ENCODE data around the gene SCP2. TPM values are rescaled to one million over a fixed set of nuclear protein-coding genes. Genes with fewer than 3 reads are reported as not detected.
A peak's percentile ranks its signal among the peaks of the same experiment; 100 is the strongest.
"Not testable (repeated sequence)": the region's sequence is repeated elsewhere in the genome, so short reads cannot be mapped to it uniquely, and the experiment has no call there.

SCP2 gene
- polyA plus RNA-seq, 1 donor, result 76.4 TPM

DNA sequence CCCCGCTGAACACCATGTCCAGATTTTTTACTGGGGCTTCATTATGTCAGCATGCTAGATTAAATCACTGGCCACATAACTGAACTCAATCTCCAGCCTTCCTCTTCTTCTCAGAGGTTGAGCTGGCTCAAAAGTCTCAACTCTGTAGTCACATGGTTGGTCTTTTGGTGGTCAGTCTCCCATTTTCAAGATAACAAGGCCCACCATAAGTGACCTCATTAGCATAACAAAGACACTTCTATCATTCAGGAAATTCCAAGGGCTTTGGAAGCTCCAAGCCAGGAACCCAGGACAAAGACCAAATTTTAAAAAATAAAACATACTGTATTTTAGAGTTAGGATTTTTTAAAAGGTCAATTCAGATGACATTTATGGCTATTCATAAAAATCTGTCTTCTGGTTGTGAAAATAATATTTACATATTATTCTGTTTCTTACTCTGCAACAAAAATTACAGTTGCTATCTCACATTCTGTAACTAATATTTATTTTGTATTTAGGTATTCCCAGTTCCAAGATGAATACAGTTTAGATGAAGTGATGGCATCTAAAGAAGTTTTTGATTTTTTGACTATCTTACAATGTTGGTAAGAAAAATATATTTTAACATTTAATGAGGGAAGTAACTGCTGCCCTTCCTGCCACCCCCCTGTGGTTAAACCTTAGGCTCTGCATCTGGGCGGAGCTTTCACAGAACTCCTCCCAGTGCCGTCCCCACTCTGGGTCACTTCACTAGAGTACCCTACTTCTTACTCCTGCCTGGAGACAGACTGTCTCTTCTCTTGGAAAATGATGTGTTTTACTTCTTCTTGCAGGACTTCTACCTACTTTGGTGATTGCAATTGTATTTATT is 49.3 kb downstream of the SCP2 start:
- no peak for DNase-seq

DNA sequence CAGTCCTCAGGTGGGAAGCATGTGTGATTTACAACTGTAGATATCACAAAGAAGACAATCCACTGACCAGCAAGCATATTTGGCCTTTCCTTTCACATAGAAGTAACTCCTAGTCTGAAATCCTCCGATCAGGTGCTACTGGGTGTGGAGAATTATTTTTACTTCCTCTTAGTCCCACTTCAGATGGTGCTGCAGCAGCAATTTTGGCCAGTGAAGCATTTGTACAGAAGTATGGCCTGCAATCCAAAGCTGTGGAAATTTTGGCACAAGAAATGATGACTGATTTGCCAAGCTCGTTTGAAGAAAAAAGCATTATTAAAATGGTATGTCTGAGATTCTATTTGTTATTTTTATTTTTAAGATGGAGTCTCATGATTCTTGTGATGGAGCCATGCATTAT is 51.0 kb downstream of the SCP2 start:
- DNase-seq, result no peak

DNA sequence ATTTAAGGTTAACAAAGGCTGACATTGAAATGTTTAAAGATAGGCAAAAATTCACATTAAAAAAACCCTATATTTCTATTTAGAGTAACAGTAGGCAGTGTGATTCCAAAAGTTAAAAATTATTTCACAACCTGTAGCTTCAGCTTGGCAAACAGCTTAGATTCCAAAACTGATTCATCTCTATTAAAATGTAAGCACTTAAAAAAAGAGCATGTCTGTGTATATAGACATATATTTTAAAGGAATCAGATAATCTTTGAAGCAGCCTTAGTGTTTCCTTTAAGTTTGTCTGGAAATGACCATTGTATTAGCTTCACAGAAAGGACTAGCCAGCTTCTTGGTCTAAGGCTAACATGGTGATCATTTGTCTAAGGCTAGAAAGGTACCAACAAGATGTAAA is 65.7 kb downstream of the SCP2 start:
- DNase-seq, result not testable (repeated sequence)

DNA sequence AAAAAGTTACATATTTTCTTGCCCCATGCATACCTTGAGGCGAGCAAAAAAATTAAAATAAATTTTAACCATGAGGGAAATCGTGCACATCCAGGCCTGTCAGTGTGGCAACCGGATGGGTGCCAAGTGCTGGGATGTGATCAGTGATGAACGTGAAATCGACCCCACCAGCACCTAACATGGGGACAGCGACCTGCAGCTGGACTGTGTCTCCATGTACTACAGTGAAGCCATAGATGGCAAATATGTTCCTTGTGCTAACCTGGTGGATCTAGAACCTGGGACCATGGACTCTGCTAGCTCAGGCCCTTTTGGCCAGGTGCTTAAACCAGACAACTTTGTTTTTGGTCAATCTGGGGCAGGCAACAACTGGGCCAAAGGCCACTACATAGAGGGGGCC is 67.6 kb downstream of the SCP2 start:
- DNase-seq, result no peak

DNA sequence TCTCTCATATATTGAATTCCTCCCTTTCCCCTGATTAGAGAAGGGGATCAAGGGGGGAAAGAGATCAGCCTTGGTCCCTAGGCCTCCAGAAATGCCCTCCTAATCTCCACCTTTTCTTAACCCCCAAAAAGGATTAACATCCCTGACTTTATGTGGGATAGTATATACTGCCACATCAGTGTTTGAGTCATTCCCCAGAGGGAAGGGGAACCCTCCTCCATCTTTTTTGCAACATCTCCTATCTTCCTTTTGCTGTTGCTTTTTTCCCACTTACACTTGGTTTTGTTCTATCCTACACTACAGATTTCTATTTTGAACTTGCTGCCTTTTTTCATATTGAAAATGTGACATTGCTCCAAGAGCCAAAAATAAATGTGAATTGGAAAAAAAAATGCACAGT is 69.6 kb downstream of the SCP2 start:
- no peak for DNase-seq

DNA sequence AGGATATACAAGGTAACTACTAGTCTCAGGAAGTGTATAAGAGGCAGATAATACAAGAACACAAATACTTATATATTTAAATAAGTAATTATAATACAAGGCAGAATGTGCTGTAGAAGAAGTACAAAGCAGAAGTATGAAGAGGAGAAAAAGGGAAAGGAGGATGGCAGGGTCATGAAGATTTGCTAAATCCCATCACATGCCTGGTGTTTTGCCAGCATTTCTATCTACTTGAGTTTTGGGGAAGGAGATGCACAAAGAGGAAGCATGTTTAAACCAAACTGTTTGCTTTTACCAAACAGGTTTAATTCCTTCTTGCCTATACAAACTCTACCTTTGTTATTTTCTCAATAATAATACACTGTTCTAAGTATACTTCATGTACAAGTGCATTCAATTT is 74.1 kb downstream of the SCP2 start:
- DNase-seq, result no peak

DNA sequence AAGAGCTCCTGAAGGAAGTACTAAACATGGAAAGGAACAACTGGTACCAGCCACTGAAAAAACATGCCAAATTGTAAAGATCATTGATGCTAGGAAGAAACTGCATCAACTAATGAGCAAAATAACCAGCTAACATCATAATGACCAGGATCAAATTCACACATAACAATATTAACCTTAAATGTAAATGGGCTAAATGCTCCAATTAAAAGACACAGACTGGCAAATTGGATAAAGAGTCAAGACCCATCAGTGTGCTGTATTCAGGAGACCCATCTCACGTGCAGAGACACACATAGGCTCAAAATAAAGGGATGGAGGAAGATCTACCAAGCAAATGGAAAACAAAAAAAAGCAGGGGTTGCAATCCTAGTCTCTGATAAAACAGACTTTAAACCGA is 79.5 kb downstream of the SCP2 start:
- not testable (repeated sequence) for DNase-seq

DNA sequence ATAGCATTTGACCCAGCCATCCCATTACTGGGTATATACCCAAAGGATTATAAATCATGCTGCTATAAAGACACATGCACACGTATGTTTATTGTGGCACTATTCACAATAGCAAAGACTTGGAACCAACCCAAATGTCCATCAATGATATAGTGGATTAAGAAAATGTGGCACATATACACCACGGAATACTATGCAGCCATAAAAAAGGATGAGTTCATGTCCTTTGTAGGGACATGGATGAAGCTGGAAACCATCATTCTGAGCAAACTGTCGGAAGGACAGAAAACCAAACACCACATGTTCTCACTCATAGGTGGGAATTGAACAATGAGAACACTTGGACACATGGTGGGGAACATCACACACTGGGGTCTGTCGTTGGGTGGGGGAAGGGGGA is 83.2 kb downstream of the SCP2 start:
- DNase-seq, result not testable (repeated sequence)

DNA sequence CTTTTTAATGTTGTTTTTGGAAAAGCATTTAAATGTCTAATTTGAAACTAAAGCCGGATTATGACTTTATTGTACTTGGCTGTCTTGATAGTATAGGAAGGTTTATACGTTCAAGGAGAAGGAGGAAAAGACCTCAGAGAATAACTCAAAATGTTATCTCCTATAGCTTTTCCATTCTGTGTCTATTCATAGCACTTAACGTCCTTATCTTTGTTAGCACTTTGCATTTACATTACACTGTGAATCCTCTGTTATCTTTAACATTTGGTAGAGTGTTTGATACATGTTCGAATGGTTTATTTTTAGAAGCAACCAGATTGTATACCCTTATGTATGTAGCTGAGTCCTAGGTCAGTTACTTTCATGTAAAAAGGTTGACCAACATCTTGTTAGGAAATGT is 84.1 kb downstream of the SCP2 start:
- DNase-seq, result no peak

DNA sequence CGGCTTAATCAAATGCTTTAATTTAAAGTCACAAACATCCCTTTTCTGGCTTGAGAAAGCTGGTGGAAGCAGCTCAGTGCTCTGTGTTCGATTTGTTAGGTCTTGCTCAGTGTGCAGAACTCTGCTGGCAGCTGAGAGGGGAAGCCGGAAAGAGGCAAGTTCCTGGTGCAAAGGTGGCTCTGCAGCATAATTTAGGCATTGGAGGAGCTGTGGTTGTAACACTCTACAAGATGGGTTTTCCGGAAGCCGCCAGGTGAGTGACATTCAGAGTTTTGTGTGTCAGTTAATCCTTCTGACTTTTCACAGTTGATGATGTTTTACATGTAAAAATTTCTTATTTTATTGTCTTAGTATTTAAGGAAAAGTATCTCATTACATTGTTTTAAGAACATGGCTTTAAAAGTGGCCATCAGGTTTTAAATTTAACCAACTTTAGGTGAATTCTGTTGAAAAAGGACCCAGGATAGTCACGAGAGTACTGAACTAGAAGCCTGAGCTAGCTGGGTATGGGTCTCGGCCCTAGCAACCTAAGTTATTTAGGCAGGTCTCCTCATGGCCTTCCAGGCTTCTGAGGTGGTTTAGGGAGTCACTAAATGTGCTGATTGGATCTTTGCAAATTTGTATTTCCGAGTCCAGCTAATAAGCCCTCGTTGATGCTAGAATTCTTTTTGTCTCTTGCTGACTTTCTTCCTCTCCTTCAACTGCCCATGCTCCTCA is 87.9 kb downstream of the SCP2 start:
- peak; percentile 86 for DNase-seq

DNA sequence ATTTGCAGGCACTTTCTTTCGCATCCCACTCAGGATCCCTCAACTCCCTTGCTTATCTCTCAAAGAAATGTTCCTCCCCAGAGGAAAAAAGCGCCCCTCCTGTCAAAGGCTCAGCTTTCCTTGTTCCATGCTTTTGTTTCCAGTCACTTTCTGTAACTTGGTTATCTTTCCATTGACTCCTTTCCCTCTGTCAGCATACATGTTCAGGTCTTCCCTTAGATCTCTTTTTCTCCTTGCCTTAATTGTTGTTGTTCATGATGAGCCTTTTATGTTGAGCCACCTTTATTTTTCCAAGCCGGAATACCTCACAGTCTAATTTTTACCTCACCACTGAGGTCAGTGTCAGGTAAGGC is 88.4 kb downstream of the SCP2 start:
- no peak for DNase-seq

DNA sequence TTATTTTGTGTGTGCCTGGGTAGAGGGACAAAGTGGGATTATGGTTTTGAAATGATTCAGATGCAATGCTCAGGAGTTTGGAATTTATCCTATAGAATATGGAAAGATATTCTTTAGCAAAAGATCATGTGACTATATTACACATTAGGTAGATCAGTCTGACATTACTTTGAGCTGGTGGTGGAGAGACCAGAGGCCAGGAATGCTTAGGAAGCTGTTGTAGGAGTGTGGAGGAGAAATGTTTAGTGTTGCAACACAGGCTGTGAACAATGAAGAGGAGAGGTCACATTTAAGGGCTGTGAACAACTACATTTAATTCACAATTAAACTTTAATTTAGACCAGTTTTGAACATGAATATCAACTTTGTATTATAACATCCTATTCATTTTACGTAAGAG is 89.6 kb downstream of the SCP2 start:
- no peak for DNase-seq

DNA sequence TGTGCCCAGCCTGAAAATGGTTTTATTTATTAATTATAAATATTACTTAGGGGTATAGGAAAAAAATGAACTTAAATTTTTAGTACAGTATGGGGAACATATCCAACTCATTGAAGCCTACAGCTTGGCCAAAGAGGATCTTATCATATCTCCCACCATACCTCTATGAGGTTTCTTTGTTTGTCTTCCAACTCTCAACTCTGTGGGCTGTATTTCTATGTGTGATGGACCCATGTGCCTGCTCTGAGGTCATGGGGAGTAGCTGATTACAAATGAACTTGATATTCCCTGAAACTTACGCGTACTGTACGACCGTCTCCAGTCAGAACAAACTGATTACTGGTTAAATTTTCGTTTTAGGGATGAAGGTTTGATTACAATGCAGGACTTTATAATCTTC is 93.5 kb downstream of the SCP2 start:
- no peak for DNase-seq

DNA sequence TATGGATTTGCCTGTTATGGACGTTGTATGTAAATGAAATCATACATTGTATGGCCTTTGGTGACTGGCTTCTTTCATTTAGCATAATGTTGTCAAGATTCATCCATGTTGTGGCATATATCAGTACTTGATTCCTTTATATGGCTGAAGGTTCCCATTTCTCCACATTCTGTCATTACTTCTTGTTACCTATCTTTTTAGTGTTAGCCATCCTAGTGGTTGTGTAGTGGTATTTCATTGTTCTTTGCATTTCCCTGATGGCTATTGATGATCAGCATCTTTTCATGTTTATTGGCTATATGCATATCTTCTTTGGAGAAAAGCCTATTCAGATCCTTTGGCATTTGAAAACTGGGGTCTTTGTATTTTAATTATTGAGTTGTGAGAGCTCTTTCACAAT is 95.1 kb downstream of the SCP2 start:
- no peak for DNase-seq

DNA sequence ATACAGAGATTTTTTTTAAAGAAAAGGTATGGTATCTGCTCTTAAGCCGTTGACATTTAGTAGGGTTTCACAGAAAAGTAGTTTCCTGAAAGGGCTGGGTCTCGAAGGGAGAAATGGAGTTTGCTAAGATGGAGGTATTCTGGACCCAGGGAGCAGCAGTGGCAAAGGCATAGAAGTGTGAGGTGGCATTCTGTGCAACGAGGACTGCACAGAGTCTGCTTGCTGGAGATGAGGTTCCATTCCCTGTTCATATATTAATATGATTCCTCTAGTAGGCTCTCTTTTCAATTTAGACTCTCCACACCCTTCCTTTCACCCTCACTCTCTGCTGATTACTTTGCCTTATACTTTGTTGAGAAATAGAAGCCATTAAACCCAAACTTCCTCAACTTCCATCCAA is 96.5 kb downstream of the SCP2 start:
- no peak for DNase-seq

DNA sequence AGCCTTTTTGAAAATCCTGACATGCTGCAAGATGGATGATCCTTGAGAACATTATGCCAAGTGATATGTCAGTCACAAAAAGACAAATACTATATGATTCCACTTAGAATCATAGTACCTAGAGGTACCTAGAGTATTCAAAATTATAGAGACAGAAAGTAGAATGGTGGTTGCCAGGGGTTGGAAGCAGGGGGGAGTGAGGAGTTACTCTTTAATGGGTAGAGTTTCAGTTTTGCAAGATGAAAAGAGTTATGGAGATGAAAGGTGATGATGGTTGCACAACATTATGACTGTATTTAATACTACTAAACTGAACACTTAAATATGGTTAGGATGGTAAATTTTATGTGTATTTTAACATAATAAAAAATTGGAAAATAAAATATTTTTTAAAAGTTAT is 97.0 kb downstream of the SCP2 start:
- no peak for DNase-seq

DNA sequence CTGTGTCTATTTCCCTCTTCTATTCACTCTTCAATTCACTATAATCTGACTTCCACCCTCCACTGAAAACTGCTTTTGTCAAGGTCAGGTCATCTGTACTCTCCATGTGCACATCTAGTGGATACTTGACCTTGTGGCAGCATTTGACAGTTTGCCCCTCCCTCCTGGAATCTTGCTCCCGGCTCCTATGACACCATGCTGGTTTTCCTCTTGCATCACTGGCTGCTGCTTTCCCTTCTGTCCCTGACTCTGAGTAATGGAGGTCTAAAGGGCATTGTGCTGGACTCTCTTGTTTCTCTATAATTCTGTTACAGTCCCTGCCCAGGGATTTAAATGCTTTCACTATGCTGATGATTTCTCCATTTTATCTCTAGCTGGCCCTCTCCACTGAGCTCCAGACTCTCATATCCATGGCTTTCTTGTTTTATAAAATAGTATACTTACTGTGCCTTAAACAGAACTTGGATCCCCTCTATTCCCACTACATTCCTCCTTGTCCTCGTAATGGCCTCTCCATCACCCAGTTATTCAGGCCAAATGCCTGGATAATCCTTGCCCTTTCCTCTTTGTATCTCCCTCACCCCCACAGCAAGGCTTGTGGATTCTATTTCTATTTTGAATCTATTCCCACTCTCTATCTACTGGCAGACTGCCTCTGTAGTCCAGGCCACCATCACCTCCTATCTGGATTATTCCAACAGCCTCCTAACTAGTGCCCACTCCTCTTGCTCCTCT is 98.1 kb downstream of the SCP2 start:
- no peak for DNase-seq

DNA sequence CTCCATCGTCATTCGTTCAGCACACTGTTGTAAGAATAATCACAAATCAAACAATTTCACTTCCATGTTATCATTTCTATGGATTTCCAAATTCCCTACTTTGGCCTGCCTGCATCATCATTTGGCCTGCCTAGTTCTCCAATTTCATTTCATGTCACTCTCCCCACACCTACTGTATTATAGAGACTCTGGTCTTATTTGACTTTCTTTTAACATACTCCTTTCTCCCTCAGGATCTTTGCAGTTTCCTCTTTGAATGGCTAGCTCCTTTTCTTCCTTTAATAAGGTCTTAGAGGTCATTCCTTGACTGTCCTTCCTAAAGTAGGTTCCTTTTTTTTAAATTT is 98.7 kb downstream of the SCP2 start:
- DNase-seq, result no peak

DNA sequence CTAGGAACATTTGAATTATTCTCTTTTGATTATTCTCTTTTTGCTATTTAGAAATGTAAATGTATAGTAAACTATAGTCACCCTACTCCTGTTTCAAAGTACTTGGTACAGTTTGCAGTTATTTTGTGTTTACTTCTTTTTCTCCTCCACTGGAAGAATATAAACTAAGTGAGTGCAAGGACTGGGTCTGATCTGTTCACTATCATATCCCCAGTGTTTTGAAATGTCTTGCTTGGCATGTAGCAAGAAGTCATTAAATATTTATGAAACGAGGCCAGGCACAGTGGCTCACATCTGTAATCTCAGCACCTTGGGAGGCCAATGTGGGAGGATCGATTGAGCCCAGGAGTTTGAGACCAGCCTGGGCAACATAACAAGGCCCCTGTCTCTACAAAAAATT is 99.2 kb downstream of the SCP2 start:
- no peak for DNase-seq

DNA sequence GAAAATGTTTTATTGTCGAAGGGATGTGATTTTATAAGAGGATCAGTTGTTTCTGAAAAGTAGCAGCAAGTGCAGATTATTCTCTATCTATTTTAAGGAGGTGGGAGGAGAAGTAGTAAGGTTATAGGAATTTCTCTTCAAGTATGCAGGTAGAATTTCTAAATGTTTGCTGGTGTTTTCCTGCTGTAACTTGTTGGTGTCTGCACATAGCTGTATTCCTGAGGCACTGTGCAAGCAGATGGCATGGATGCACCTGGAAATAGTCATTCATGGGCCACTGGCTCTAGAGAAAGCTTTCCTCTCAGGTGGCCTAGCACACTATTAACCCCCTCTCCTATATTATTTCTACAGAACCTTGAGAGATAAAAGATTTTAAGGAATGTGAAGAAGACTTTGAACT is 104.7 kb downstream of the SCP2 start:
- no peak for DNase-seq

DNA sequence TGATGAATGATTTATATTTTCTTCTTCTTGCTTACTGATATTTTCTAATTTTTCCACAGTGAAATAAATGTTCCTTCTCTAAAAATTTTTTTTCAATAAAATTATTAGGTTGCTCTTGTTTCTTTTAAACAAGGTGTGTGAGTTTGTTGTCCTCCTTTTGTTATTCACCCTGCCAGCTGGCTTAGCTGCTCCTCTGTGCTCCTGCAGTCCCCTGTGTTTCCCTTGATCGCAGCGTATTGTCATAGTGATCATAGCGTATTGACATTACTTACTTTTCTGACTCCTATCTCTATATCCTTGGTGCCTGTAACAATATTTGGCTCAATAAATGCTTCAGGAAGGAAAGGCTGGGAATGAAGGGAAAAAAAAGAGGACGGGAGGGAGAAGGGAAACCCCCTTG is 110.1 kb downstream of the SCP2 start:
- DNase-seq, result no peak

DNA sequence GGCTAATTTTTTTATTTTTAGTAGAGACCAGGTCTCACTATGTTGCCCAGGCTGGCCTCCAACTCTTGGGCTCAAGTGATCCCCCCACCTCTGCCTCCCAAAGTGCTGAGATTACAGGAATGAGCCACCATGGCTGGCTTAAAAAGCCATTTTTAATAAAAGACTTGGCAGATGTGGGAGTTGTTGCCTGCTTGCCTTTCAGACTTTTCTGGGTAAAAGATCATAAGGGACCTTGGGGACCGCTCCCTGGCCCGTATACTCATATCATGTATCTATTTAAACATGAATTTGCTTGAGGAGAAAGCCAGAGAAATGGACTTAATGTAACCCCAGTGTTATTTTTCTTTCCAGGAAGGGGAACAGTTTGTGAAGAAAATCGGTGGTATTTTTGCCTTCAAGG is 111.5 kb downstream of the SCP2 start:
- DNase-seq, result no peak

DNA sequence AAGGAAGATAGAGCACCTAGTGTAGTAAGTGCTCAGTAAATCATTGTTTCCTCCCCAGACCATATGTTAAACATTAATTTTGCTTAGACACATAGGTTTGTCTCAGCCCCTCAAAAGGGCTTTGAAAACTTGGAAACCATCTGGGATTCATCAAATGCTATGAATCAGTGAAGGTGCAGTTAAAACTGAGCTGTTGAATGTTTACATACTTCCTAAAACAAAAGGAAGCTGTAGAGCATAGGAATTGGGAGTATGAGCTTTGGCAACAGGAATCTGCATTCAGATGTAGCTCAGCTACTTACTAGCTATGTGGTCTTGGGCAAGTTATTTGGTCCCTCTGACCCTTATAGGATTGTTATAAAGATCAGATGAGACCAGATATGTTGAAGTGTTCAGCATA is 116.2 kb downstream of the SCP2 start:
- no peak for DNase-seq

DNA sequence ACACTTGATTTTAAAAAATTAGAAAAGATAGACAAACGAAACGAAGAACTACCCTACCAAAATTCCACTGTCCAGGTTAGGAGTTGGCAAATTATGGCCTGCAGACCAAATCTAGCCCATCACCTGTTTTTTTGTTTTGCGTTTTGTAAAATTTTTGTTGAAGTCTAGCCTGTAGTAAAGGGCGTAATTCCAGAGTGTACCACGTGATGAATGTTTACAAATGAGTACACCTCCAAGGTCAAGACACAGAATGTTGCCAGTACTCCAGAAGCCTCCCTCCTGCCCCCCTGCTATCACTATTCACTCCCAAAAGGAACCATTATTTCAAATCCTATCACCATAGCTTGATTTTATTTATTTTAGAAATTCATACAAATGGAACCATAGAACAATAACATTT is 117.8 kb downstream of the SCP2 start:
- DNase-seq, result no peak
